Measurements from ENCODE around the gene TMEM17.

Gene TMEM17

DNA sequence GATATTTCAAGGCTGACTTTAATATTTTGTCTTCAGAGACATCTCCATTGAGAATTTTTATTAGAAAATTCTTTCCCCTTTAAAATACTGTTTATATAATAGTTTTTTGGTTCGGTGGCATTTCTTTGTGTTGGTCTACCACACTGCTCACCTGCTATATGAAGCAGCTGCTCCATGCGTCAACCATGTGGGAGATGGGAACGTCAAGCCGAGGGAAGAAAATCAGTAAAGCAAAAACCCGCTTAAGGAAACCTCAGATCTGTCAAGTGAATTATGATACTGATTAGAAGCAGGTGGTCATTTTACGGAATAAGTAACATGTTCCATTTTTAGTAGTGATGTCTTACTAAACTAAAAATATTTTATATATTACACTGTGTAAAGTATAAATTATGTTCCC is 5.6 kb upstream of the TMEM17 start:
- DNase-seq (ENCODE audit: low read depth) = no peak

DNA sequence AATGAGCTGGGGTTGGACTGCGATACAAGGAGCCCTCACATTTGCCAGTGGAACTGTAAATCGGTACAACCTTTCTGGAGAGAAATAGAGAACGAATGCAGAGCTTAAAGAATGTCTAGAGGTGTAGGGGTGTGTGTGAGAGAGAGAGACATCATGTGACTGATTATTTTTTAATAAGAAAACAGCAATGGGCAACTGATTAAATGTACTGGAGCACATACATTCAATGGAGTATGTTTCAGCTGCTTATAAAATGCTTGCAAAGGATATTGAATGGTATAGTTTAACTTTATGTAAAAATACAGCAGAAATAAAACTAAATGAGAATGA is 391 bp upstream of the TMEM17 start:
- DNase-seq (ENCODE audit: low read depth) = no peak

DNA sequence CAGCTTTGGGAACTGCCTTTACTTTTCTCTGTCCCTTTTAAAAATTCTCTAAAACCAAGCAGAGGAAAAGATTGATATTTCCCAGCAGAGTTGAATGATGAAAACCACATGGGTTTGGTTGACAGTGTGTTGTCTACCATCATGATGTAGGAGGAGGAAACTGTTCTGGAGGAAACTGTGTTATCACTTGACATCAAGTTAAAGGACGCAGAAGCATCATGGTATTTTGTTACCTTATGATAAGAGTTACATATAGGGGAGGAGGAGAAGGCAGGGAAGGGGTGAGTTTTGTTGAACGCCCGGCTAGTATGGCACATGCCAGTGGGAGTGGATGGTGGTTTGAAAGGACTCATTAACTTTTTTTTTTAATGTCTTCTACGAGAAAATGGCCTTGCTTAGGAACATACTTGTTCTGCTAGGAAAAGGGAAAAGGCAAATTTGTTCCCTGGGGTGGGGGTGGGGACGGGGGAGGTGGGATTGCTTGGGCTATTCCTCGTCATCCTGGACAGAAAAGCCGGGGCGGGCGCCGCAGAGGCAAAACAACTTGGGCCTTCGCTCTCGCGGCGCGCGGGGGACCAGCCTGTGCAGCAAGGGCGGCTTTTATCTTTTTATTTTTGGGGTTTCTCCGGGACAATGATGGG is 766 bp downstream of the TMEM17 start:
- DNase-seq (ENCODE audit: low read depth) = no peak

DNA sequence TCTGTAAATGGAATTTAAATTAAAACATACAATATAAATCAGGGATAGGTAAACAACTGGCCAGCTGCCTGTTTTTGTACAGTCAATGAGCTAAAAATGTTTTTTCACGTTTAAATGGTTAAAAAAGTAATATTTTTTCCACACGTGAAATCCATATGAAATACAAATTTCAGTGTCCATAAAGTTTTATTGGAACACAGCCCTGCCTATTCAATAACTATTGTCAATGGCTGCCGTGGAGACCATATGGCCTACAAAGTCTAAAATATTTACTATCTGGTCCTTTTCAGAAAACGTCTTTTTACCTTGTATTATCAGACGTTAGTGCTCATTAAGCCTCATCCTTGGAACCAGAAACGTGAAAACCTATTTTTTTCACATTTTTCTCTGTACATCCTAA is 1.3 kb downstream of the TMEM17 start:
- no peak for DNase-seq (ENCODE audit: low read depth)

DNA sequence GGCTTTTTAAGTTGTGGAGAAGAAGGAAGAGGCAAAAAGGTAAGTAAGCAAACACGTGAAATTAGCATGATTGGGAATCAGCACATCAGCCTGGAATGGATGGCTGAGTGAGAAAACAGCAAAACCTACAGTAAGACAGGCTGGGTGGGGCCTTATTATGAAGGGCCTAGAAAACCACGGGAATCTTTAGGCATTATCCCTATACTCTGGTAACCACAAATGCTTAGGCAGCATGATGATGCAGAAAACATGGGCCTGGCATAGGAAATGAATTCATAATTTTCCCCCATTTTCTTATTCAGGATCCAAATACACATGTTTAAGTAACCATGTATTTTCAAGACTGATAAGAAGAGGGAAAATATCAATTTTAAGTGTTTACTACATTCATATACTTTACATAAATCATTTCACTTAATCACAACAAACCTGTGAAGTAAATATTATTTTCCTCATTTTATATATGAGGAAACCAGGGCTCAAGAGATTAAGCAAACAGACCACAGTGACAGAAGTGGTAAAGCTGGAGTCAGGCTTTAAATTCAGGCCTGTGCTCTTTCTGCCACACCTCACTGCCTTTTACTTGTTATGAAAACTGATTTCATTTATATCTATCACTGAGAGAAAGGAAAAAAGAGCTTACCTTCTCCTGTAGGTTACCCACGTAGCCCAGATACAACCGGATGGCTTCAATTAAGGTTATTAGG is 4.0 kb downstream of the TMEM17 start:
- peak; percentile 84 for DNase-seq (ENCODE audit: low read depth)

DNA sequence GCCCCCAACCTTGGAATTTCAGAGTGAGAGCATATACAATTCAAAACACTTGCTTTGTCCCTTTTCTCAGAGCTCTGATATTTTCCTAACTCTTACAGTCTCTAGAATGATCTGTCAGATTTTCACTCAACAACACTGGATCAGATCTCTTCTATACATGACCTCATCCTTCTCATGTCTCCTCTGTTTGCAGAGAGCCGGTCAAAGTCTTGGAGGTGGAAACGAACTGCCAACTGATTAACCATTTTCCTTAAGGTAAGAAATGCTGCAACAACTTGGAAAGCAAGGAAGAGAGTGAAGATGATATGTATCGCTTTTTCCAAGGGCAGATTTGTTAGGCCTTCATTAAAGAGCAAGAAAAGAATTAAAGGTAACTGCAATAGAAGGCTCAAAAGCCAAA is 4.9 kb downstream of the TMEM17 start:
- DNase-seq (ENCODE audit: low read depth) = no peak

DNA sequence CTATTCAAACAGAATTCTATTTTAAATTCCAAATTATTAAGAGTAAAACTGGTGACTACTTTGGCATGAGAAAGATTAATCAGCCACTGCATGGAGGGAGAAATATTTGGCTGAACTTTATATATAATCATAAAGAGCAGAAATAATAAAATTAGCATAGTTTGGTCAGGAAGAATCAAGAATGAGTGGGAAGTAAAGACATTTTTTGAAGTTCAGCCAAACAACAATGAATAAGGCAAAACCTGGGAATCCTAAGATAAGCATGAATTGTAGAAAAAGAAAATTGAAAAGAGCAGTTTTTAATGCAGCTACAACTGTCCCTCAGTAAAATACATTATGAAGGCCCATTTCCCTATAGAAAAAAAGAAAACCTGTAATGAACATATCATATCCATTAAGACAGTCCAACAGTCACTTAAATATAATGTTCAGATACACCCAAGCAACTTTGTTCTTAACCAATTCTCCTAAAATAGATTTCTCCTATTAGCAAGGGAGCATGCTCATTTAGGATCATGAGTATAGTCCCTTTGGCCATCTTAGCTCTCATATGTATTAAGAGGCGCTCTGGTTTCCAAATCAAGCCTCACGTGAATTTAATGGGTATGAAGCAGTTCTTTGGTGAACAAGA is 6.5 kb downstream of the TMEM17 start:
- no peak for DNase-seq (ENCODE audit: low read depth)

DNA sequence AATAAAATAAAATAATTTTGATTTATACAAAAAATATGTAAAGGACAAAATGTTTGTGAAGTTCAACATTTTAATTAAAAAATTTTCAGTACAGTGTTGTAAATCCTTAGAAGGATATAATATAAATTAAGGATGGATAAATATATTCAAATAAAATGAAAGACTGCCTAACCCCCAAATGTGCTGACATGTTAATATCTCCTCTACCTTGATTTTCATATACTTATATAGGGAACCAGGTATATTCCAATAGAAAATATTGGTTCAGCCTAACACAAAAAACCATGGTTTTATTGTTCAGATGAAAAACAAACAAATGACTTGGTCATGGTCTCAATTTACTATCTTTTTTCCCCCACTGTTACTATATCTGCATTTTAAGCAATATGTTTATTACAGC is 7.3 kb downstream of the TMEM17 start:
- DNase-seq (ENCODE audit: low read depth) = no peak

DNA sequence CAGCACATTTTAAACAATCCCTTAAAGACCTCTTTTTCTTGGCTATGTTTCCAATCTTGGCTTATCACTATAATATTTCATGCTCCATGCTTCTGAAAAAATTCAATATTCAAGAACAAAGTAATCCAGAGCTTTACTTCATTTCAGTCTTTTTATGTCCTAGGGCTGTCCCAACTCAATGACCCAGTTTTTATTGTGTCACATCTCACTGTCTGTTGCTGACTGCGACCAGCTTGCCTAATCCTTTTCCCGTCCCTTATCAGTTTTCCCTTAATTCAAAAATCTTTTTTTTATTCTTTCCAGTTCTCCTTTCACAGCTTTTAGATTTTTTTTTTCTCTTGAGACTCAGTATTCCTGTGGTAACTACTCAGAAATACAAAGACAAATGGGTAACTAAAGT is 10.2 kb downstream of the TMEM17 start:
- DNase-seq (ENCODE audit: low read depth) = no peak

DNA sequence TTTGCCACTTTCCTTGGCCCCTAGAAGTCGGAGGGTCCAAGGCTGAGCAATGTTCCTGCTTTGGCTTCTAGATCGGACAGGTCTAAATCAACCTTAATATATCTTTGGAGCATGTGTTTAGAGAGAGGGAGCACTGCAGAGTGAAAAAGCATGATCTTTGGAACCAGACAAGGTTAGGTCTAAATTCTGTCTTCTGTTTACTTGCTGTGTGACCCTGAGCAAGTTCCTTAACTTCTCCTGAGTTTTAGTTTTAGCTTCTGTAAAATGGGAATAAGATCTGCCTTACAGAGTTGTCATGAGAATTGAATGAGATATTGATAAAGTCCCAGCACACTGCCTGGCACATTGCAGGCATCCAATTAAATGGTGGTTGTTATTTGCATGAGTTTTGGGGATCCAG is 13.9 kb downstream of the TMEM17 start:
- DNase-seq (ENCODE audit: low read depth) = no peak

DNA sequence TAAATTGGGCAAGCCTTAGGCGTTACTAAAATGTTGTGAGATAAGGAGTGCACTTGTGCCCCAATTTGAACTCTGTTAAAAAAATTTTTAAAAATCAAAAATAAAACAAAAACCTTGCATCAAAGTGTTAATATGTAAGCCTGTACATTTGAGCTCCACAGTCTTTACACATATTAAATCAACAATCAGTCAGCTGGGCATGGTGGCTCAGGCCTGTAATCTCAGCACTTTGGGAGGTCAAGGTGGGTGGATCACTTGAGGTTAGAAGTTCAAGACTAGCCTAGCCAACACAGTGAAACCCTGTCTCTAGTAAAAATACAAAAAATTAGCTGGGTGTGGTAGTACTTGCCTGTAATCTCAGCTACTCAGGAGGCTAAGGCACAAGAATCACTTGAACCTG is 16.3 kb downstream of the TMEM17 start:
- DNase-seq (ENCODE audit: low read depth) = no peak

DNA sequence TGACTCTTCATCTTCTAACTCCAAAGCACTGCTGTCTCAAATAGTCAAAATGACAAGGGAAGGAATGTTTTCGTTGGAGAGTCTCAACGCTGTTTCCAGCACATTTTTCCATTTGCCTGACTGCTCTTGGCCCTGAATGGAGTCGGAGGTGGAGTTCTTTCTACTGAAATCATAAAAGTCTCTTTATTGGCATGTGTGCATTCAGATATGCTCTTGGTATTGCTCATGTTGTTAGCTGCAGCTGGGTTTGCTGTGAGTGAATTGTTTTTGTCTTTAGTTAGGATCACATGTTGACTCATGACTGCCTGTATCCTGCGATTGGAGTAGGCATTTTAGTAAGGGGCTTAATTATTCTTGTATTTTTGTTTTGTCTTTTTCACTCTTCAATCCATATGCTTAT is 16.8 kb downstream of the TMEM17 start:
- peak; percentile 65 for DNase-seq (ENCODE audit: low read depth)

DNA sequence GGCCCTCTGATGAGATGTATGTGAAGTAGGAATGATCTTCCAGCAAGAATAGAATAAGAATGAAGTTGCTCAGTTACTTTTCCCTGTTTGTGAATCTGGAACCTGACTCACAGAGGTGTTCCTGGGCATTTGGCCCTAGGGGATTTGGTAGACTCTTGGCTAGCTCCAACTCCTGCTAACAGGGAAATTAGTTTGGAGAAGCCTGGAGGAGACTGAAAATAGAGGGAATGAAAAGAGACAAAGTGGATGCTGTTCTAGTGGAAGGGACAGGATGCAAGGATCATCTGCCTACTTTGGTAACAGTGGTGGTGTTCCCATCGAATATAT is 19.6 kb downstream of the TMEM17 start:
- DNase-seq (ENCODE audit: low read depth) = no peak

DNA sequence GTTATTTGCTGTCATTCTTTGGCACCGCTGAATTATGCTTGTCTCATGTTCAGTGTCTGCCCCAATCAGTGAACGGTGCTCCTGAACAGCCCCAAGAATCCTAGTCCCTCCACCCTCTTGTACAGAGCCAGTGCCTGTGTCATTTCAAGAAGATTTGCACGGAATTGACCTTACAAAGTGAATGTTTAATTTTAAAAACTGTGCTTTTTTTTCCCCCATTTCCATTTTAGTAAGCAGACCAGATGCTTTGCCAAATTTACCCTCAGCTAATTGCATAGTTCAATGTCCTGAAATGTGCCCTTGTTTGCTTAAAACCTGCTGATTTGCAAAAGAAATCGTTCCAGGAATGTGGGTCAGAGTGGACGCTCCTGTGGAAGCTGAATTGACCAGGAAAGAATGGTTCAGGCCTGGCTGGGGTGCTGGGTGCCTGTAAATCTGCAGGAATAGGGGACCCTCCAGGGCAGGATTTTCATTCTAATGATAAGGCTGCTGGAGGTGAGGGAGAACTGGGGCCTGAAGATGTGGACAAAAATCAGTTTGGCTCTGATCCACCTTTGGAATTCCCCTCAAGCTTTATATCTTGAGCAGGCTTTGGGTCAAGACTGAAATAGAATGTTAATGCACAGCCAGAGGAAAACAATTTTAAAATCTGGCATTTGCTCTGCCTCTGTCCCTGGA is 20.1 kb downstream of the TMEM17 start:
- no peak for DNase-seq (ENCODE audit: low read depth)

DNA sequence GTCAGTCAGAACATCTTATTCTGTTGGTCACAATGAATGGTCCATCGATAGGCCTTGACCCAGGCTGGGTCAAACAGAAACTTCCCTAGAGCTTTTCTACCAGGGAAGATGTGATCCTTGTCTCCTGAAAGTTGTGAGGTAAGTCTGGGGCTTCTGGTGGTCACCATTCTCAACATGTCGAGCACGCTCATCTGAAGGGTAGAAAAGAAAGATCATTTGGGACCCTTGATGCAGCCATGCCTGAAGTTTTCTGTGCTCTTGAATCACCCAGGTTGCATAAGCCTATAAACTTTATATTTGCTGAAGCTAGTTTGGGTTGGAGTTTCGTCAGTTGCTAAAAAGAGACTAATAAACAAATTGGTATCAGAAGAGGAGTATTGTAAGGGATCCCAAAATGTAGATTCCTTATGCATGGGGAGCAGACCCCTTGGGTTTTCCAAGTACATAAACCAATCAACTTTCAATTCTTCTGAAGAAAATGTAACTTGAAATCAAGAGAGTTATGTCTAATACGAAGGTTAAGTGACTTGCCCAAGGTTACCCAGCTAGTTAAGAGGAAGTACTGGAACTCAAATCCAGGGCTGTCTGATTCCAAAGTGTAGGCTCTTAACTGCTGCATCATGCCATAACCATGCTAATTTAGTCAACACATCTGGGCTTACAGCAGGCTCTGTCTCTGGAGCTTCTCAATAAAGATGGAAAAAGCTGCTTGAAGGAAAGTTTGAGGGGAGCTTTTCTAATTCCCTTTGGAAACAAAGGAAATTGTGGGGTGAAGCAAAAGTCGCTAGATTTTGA is 23.2 kb downstream of the TMEM17 start:
- no peak for DNase-seq (ENCODE audit: low read depth)

DNA sequence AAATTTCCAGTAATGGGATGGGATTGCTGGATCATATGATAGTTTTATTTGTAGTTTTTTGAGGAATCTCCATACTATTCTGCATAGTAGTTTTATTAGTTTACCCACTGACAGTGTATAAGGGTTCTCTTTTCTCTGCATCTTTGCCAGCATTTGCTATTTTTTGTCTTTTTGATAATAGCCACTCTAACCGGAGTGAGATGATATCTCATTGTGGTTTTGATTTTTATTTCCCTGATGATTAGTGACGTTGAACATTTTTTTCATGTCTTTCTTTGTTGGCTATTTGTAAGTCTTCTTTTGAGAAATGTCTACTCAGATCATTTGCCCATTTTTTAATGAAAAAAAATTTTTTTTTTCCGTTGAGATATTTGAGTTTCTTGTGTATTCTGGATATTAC is 26.1 kb downstream of the TMEM17 start:
- DNase-seq (ENCODE audit: low read depth) = no peak

DNA sequence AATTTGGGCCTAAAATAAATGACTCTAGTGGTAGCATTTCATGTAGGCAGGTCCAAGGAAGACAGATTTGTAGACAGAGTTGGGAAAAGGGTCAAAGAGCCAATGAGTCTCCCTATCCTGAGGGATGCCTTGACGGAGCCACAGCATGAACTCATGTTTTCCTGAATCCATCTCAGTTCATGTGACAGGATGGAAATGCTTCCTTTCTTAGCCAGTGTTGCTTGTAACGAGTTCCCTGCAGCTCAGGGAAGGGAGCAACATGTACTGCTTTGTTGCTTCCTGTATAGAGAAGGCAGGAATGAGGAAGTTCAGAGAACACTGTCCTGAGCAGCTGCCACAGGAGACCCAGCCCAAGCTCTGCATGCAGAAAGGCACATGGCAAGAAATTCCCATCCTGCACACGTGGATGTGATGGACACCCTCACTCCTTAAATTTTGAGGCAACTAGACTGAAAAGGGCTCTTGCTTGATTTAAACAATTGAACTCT is 27.9 kb downstream of the TMEM17 start:
- DNase-seq (ENCODE audit: low read depth) = peak; percentile 36

DNA sequence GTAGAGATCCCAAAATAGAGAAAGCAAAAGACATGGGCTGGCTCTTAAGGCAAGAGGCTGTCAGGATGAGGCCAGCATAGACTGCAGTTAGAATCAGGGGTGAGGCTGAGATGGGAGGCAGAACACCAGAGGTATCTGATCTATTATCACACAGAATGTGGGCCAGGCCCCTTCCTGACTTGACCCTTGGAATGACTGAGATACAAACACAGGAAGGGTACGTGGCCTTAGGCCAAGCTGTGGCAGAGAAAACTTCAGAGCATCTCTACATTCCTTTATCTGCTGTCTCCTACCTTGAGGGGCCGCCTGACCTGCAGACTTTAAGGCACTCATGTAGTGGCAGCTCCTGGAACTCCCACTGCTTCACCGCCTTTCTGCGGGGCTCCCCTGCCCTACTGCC is 28.4 kb downstream of the TMEM17 start:
- DNase-seq (ENCODE audit: low read depth) = no peak

DNA sequence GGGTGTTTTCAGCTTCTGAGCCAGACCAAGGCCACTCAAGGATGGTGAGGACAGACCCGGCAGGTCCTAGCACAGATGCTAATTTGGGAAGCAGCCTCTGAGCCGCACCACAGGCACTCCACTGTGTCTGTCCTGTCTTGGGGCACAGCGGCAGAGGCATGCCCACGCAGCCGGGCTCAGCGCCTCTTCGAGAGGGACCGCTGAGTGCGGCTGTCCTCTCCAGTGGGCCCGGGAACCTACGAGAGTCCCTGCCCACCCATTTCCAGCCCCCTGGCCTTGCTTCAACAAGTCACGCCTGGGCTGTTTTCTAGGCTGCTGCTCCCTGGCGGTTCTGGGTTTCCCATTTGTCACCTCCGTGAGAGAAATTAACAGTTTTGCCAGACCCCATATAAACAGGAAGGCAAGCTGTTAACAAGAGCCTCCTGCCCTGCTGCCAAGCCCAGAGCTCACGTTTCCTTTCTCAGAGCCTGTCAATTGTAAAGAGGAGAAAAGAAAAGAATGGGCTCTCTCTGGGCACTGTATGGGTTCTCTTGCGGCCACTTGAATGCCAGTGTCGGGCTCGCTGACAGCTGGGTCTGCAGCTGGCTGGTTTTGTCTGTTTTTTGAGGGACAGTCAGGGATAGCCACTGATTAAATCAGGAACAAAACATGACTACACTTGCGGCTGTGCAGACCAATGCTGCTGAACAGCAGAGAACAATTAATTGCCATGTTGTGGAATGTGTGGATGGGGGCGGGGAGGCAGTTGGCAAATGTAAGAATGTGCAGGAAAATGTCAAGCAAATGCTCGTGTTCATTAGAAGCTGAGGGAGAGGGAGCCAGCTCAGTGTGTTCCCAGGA is 30.6 kb downstream of the TMEM17 start:
- no peak for DNase-seq (ENCODE audit: low read depth)

DNA sequence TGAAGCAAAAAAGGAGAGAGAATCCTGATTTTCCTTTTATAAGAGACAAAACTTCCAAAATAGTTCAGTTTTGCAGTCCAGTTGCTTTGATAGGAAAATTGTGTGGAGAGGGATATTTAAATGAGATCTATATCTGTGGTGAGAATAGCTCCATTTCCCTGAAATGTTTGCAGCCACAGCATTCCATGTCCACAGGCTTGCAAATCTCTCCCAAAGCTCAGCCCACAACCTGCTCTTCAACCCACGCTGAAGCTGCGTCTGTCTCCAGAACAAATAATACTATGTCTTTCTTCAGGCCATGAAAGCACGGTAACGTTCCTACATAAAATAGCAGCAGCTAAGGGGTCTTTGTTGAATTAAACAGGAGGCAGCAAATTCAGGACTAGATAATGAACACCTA is 31.8 kb downstream of the TMEM17 start:
- DNase-seq (ENCODE audit: low read depth) = peak; percentile 16

DNA sequence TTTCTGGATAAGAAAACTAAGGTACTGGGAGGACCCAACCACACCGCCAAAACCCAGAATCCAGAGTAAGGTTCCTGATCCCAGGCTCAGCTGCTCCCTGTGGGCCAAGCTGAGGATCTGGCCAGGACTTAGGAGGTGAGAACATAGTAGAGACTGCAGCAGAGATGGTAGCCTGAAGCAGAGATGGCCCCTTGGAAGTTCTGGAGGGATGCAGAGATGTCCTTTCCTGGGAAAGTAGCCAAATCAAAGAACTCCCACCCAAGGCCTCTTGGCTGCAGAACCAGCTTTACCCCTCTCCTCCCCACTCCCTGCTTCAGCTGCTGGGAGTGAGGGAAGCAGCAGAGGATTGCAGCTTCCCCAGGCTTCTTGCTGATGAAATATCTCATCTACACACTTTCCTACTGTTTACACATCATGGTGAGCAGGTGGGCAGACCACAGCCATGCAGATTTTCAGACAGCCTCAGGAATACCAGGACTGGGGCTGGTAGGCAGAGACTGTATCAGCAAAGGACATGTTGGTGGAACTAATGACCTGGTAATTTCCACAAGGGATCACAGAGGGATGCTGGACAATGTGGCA is 32.7 kb downstream of the TMEM17 start:
- no peak for DNase-seq (ENCODE audit: low read depth)

Data from iris pigment epithelial cell (primary cell).